ENCODE measurements around the gene RNF14.
"Not testable (repeated sequence)": the region's sequence is repeated elsewhere in the genome, so short reads cannot be mapped to it uniquely, and the experiment has no call there.

RNF14 gene

GRCh38 chr5:141968914-141969608 is at the start of gene RNF14:
RNF14 (plus strand) TSS chr5:141969105; CDS start chr5:141973589, 4,484 bp downstream.
- peak; percentile 77 to 92 (median 87) for DNase-seq (ENCODE audit: low read depth in 4 of 4, low spot score in 1 of 4)

- no peak for DNase-seq (ENCODE audit: low read depth in 4 of 4, low spot score in 1 of 4)
Measured at GRCh38 chr5:141919218-141920119, 49.4 kb upstream of the RNF14 start.

- no peak for DNase-seq (ENCODE audit: low read depth in 4 of 4, low spot score in 1 of 4)
Measured at GRCh38 chr5:141920771-141921170, 48.1 kb upstream of the RNF14 start.

GRCh38 chr5:141922827-141923447 is 46.0 kb upstream of the RNF14 start:
- not testable (repeated sequence) for DNase-seq (ENCODE audit: low read depth in 4 of 4, low spot score in 1 of 4)

GRCh38 chr5:141923448-141924313 is 45.2 kb upstream of the RNF14 start, which contains the start of gene DELE1:
DELE1 (plus strand) TSS chr5:141923871; CDS start chr5:141923942, 71 bp downstream.
- DNase-seq (ENCODE audit: low read depth in 4 of 4, low spot score in 1 of 4), result peak; percentile 77 to 97 (median 87)

- no peak for DNase-seq (ENCODE audit: low read depth in 4 of 4, low spot score in 1 of 4)
Measured at GRCh38 chr5:141926434-141926833, 42.5 kb upstream of the RNF14 start.

GRCh38 chr5:141928051-141928450 is 40.9 kb upstream of the RNF14 start:
- DNase-seq (ENCODE audit: low read depth in 4 of 4, low spot score in 1 of 4), result no peak

GRCh38 chr5:141929398-141930058 is 39.4 kb upstream of the RNF14 start:
- no peak for DNase-seq (ENCODE audit: low read depth in 4 of 4, low spot score in 1 of 4)

- no peak for DNase-seq (ENCODE audit: low read depth in 4 of 4, low spot score in 1 of 4)
Measured at GRCh38 chr5:141931694-141932093, 37.2 kb upstream of the RNF14 start.

GRCh38 chr5:141933151-141933550 is 35.8 kb upstream of the RNF14 start:
- no peak for DNase-seq (ENCODE audit: low read depth in 4 of 4, low spot score in 1 of 4)

- DNase-seq (ENCODE audit: low read depth in 4 of 4, low spot score in 1 of 4), result no peak
Measured at GRCh38 chr5:141934099-141934844, 34.6 kb upstream of the RNF14 start.

GRCh38 chr5:141935538-141935937 is 33.4 kb upstream of the RNF14 start:
- no peak for DNase-seq (ENCODE audit: low read depth in 4 of 4, low spot score in 1 of 4)

- DNase-seq (ENCODE audit: low read depth in 4 of 4, low spot score in 1 of 4), result no peak
Measured at GRCh38 chr5:141940695-141941271, 28.1 kb upstream of the RNF14 start.

- no peak for DNase-seq (ENCODE audit: low read depth in 4 of 4, low spot score in 1 of 4)
Measured at GRCh38 chr5:141941307-141941706, 27.6 kb upstream of the RNF14 start.

GRCh38 chr5:141941779-141942178 is 27.1 kb upstream of the RNF14 start:
- DNase-seq (ENCODE audit: low read depth in 4 of 4, low spot score in 1 of 4), result no peak

- DNase-seq (ENCODE audit: low read depth in 4 of 4, low spot score in 1 of 4), result no peak
Measured at GRCh38 chr5:141942185-141942857, 26.6 kb upstream of the RNF14 start.

- DNase-seq (ENCODE audit: low read depth in 4 of 4, low spot score in 1 of 4), result no peak
Measured at GRCh38 chr5:141944076-141944475, 24.8 kb upstream of the RNF14 start.

GRCh38 chr5:141945511-141946051 is 23.3 kb upstream of the RNF14 start:
- DNase-seq (ENCODE audit: low read depth in 4 of 4, low spot score in 1 of 4), result no peak

All from stimulated activated CD4-positive, alpha-beta T cell treated with anti-CD3 and anti-CD28 coated beads, Interleukin-1b, Interleukin-23, amount 100 ng/mL, for 24 hours (primary cell).